AML-193 (cell line): ENCODE results near the gene ARHGDIB.
A peak's percentile ranks its signal among the peaks of the same experiment; 100 is the strongest.

Source experiments
- DNase-seq, 2 experiments: peaks; one replicate each; lab custom pipeline; 2025; lab: John Stamatoyannopoulos, UW

ARHGDIB gene

DNA sequence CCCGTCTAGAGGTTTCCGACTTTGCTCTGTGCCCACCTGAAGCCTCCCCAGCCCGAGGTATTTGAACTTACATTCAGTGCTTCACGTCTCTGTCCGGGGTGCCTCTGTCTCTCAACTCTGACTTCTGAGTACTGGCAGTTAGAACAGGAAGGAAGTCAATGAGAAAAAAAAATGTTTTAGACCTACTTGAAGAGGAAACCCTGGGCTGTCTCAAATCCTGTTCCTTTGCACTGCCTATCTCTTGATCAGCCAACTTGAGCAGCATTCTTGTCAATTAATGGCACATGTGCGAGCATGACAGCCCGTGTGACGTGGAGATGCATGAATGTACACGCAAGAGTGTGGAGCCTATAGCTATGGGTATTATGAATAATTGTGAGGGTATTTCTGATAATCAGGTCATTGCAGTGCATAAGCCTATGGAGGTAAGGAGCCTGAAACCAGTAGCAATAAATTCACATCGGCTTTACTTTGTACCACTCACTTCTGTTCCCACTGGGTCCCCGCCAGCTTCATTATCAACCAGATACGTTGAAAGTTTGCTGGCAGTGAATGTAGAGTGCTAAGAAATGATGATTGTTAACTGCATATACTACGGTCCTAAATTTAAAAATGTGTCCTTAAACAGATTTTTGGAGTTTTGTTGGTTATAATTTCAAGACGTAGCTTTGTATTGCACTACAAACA lies at the start of gene ARHGDIB:
Gene ARHGDIB, minus strand, starts transcription at position 136 of the 687 bp plus-strand sequence. CDS start 10,889 bp downstream, outside the sequence.
- peak; percentile 98 to 99 for DNase-seq

DNA sequence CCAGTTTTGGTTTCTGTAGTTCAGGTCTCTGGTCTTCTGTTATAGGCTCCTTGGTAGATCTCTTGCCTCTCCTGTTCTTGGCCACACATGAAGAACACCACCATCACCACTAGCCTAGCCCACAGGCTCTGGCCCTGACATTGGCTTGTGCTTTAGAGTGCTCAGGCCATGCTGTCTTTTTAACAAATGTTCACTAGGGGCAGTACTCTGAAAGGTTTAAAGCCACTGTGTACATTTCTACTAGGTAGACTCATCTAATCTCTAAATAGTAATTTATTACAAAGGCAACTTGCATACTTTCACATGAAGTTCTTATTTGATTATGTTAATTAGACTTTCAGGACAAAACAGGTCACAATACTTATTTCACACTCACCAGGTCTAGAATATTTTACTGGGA lies 49.8 kb upstream of the ARHGDIB start:
- DNase-seq, result peak; percentile 5 to 30

DNA sequence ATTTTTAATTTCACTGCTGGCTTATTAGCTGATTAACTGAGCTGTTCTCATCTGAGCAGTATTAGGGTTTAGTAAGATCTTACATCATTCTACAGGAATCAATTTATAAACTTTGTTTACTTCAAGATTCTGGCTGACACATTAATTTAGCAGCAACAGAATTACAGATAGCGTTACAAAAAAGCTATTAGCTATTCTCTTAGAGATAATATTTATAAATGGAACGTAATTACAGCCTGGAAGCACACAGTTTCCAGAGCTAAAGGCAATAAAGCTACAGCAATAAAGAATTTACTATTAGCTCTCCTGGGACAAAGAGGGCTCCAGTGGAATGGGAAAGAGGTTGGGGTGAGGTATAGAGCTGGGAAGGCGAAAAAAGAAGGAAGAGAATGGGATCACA lies 46.1 kb upstream of the ARHGDIB start:
- DNase-seq, result no peak

DNA sequence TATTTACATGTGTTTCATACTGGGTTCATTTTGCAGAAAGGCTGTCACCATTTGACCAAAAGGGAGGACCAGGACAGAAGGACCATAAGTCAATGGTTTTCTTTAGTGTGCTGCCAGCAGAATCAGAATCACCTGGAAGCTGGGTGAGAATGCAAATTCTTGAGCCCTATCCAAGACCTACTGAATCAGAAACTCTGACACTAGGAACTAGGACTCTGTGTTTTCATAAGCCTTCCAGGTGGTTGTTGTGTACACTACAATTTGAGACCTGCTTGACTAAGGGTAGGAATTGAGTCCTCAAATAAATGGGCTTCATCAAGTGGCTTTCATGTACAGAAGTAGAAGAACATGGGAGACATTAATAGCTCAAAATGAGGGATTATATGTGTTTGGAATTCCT lies 43.7 kb upstream of the ARHGDIB start:
- no peak for DNase-seq

DNA sequence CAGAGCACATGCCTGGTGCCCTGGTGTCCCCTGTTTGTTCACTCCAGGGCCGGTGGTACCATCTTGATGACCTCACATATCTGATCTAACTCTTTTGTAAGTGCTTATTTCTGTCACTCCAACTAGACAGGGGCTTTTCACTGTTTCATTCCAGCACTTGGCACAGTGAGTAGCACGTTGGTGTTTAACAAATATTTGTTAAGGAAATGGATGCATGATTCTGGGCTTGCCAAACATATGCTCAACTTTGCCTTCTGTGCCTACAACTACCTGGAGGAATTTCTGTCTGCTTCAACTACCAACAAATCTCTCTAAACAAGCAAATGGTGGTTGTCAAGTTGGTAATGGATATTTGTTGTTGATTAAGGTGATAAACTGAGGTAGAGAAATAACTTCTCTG lies 43.0 kb upstream of the ARHGDIB start:
- no peak for DNase-seq

DNA sequence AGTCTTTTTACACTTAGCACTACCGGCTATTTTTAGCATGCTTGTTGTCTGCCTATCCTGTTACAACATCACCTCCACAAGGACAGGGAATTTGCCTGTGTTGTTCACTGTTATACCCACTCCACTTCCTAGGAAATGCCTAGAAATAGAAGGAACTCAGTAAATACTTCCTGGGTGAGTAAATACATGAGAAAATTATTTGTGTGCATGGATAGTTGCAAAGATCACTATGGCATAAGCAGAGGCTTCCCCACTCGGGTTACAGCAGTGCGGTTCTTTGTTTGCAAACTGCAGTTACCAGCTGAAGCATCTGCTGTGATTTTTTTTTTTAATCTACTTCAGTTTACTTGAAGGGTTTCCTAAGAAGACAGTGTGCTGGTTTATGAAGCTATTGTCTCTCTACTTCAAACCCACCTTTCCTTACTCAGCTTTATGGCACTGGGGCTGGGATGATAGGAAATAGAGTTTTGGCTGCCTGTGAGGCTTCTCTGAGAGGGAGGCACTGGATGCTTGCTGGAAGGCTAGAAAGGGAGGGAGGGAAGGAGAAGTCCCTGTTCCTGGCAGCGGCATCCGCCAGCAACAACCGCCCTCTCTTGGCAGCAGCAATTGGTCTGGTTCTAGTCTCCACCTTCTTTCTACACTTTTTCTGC lies 40.5 kb upstream of the ARHGDIB start:
- no peak for DNase-seq

DNA sequence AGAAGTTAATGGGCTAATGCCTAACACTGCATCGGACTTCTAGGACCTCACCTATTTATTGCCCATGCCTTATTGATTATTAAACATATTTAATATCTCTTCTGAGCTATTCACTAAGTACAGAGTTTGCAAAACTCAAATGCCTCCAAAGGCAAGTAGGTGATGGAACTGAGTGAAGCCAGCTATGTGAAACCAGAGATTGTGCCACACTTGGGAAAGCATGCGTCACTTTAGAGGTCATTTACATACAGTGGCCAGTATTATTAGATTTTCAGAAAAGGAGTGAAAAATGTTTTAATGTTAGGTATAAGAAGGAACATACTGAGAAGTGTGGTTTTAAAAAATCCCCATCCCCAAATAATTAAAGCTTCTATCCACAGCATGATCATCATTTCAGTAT lies 39.2 kb upstream of the ARHGDIB start:
- DNase-seq, result no peak

DNA sequence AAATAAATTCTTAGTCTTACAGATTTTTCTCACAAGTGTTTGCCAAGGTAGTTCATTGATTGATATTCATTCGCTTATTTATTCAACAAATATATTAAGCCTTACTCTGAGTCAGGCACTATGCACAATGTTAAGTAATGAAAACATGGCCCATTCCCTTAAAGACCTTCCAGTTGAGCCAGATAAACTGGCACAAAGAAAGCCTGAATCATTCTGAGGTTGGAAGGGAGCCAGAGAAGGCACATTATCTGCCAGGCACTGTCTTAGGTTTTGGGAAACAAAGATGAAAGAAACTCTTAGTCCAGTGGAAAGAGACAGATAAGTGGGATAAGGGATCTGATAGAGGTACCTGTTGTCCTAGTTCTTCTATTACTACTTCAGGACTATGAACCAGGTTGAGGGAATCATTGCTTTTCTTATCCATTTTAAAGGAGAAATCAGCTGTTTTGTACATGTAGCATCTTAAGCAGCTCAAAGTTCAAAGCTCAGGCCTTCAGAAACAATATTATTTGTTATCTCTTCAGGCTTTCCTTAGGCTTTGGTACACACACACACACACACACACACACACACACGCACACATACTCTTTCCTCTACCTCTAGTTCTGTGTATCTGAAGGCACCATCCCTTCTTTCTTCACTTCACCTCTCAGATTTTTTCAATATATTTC lies 38.4 kb upstream of the ARHGDIB start:
- no peak for DNase-seq

DNA sequence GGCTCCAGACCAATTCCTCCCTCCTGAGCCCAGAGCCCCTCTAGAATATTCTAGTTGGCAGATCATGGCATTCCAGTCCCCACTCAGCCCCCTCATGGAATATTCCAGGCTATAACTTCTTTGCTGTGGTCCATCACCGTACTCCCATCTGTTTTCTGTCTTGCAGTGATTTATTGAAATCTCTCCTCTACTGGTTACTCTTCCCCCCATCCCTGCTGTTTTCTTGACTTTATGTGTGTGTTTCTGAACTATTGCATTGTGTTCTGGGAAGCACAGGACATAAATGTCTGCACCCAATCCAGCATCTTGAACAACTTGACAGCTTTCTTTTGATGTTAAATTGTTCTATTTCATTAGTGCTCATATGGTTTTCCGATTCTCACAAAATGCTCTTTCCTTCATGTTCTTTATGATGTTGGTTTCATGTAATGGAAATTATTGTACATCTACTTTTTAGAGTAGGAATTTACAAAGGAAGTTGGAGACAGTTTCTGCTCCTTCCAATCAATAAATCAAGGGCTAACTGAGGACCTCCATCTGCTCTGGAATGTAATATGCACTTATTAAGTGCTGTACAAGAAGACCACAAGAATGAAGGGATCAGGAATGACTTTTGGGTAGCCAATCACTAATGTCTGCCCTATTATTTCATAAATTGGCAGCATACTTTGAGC lies 37.8 kb upstream of the ARHGDIB start:
- DNase-seq, result no peak

DNA sequence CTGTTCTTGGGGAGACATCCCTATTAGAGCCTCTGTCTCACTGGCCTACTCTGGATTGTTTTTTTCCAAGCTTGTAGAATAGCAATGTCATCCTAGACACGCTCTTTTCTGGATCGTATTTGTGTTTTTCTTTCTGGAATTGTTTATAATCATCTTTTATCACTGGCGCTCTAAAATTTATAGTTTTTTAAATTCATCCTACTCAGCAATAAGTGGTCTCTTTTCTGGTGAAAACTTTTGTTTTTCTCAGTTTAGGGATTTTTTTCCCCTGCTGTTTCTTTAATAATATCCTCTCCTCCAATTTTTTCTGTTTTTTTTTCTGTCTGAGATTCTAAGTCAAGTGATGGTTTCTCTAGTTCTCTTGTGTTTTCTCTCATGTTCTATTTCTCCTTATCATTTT lies 36.6 kb upstream of the ARHGDIB start:
- DNase-seq, result no peak

DNA sequence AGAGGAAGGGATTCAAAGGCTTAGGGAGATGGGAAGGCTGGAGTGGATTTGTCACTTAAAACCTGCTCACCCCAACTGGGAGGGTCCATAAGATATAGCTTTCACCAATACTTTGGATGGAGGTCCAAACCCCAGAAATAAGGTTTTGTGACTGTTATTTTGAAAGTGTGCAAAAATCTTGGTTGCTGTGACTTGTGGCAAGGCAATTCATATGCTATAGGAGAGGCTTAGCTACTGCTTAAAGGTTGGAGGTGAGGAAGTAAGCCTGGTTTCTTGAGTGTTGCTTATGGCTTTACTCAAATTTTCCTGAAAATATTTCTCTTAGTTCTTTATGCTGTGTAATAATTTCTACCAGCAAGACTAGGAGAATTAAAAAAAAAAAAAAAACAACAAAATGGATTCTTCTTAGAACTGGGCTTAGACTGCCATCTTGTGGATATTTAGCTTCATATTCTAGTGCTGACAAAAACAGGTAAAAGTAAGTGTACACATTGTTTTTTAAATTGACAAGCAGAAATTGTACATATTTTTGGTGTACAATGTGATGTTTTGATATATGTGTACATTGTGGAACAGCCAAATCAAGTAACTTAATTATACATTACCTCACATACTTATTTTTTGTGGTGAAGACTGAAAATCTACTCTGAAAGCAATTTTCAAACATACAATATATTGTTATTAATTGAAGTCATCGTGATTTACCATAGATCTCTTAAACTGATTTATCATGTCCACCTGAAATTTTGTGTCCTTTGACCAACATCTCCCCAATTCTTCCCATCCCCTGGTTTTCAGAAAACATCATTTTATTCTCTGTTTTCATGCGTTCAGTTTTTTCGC lies 34.4 kb upstream of the ARHGDIB start:
- peak; percentile 45 to 74 for DNase-seq

DNA sequence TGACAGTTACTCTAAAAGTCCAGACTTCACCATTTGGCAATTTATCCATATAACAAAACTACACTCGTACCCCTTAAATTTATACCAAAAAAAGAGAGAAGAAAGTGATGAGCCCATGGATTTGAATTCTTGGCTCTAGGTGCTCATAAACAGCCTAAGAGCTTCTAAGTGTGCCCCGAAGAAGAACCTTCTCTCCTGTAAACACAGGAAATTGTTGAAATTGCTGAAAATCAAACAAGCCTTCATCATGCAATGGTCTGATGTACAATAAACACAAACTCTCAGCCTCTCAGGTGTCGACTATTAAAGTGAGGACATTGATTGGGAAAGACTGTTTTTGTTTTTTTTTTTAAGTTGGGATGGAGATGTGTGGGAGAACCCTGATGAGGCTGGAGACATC lies 33.2 kb upstream of the ARHGDIB start:
- no peak for DNase-seq

DNA sequence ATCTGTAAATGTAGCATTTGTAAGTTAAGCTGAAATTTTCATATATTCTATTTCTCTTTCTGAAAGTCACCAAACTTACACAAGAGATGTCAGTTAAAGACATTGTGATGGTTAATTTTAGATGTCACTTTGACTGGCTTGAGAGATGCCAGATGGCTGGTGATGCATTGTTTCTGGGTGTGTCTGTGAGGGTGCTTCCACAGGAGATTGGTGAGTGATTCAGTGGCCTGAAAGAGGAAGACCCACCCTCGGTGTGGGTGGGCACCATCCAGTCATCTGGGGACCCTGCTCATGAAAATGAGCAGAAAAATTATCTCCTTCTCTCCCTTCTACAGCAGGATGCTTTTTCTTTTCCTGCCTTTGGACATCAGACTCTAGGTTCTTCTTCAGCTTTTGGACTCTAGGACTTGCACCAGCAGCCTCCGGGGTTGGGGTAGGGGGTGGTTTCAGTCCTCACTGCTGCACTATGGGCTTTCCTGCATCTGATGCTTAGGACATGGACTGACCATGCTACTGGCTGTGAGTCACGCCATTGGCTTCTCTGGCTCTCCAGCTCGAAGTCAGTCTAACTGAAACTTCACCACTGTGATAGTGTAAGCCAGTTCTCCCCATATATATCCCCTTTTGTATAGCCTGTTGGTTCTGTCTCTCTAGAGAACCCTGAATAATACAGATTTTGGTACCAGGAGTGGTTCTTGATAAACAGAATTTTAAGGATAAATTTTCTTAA lies 32.3 kb upstream of the ARHGDIB start:
- DNase-seq, result no peak

DNA sequence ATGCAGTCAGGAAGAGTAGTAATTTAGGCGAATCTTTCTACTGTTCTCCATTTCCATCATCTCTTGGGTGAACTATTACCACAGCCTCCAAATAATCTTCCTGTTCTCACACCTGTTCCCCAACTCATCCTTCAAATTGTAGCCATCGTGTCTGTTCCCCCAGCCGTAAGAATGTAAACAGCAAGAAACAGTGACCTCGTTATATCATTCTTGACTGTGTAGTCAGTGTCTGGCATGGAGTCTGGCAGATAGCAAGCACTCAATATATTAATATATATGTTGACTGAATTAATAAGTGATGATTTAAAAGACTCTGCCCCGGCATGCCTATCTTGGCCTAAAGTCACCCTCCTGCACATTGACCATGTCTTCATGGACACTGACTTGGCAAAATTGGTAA lies 31.7 kb upstream of the ARHGDIB start:
- DNase-seq, result no peak

DNA sequence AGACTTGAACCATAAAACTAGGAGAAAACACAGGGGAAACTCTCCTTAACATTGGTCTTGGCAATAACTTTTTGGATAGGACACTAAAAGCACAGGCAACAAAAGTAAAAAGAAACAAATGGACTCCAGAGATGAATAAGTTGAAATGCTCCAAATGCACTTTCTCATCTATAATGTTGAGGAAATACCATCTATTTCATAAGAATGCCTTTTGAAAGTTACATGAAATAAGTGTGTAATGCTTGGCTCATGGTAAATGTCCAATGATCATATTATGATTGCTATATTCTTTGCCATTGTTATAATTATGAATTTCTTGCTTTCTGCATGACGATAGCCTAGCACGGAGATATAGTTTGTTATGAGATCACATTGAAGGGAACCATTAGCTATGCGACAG lies 31.3 kb upstream of the ARHGDIB start:
- peak in 1 of 2 experiments; percentile 23 for DNase-seq

DNA sequence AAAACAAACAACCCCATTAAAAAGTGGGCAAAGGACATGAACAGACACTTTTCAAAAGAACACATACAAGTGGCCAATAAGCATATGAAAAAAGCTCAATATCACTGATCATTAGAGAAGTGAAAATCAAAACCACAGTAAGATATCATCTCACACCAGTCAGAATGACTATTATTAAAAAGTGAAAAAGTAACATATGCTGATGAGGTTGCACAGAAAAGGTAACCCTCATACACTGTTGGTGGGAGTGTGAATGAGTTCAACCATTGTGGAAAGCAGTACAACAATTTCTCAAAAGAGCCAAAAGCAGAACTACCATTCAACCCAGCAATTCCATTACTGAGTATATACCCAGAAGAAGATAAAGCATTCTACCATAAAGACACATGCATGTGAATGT lies 29.7 kb upstream of the ARHGDIB start:
- no peak for DNase-seq

DNA sequence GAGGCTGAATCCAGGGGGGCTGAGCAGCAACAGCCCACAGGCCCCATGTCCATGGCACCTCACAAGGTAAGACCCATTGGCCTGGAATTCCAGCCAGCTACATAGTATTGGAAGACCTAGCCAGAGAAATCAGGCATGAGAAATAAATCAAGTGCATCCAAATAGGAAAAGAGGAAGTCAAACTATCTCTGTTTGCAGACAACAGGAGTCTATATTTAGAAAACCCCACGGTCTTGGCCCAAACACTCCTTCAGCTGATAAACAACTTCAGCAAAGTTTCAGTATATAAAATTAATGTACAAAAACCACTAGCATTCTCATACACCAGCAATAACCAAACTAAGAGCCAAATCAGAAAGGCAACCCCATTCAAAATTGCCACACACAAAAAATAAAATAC lies 28.4 kb upstream of the ARHGDIB start:
- DNase-seq, result no peak

DNA sequence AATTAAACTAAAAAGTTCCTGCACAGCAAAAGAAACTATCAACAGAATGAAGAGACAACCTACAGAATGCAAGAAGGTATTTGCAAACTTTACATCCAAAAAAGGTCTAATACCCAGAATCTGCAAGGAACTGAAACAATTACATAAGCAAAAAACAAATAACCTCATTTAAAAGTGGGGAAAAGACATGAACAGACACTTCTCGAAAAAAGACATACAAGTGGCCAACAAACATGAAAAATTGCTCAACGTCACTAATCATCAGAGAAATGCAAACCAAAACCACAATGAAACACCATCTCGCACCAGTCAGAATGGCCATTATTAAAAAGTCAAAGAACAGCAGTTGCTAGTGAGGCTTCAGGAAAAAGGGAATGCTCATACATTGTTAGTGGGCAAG lies 26.6 kb upstream of the ARHGDIB start:
- peak; percentile 35 to 57 for DNase-seq

DNA sequence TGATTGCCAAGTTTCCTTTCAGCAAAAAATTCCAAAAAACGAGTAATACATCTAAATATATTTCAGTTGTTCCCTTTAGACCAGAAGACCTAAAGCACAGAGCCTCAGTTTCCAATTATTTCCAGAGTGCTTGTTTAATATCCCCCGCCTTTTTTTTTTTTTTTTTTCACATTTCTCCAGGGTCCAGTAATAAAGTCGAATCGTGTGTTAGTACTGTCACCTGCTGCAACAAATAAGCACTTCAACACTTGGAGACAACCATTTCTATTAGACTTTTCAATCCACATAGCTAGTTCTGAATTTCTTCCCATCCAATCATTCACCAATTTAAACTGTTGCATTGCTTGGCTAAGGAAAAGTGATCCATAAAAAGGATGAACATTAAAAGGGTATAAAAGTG lies 25.0 kb upstream of the ARHGDIB start:
- no peak for DNase-seq

DNA sequence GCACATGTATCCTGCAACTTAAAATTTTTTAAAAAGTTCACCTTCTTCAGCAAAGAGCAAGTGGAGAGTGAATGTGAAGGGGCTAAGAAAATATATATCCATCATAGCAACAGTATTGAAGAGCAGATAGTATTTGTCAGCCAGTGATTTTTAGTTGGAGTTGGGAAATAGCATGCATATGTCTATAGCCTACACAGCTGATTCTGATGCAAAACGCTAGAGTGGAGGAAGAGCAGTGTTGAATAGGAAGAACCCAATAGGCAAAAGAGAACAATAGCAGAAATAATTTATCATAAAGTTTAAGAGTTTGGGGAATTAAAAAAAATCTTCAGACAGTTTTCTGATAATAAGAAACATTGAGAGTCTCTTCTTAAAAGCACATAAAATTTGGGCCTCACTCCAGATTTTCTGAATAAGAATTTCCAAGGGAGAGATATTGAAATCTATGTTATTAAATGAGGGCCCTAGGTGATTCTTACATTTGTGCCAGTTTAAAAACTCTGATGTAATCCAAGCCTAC lies 23.4 kb upstream of the ARHGDIB start:
- no peak for DNase-seq

DNA sequence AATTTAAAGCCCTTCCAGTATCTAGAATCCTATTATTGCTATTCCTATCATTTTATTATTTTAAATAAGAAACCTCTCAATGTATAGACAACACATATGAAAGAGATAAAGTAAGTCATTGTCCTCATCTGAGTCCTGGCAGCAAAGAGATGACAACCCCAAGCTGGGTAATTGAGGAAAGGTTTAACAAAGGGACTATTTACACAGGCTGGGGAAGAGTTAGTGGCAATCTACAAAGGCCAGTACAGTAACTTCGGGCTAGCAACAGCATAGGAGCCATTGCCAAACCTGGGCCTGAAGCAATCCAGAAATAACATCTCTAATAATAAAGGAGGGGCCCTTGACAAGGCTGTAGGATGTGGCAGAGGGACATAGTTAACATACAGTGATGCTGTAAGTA lies 22.6 kb upstream of the ARHGDIB start:
- no peak for DNase-seq
